ENCODE measurements around the gene DLEU7.

Gene DLEU7

DNA sequence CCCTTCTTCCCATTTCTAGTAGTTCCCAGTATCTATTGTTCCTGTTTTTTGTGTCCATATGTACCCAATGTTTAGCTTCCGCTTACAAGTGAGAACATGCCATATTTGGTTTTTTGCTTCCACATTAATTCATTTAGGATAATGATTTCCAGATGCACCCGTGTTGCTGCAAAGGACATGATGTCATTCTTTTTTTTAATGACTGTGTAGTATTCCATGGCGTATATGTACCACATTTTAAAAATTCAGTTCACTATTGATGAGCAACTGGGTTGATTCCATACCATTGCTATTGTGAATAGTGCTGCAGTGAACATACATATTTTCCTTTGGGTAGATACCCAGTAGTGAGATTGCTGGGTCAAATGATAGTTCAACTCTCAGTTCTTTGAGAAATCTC is 50.5 kb downstream of the DLEU7 start:
- no peak for DNase-seq (ENCODE audit: low spot score)

DNA sequence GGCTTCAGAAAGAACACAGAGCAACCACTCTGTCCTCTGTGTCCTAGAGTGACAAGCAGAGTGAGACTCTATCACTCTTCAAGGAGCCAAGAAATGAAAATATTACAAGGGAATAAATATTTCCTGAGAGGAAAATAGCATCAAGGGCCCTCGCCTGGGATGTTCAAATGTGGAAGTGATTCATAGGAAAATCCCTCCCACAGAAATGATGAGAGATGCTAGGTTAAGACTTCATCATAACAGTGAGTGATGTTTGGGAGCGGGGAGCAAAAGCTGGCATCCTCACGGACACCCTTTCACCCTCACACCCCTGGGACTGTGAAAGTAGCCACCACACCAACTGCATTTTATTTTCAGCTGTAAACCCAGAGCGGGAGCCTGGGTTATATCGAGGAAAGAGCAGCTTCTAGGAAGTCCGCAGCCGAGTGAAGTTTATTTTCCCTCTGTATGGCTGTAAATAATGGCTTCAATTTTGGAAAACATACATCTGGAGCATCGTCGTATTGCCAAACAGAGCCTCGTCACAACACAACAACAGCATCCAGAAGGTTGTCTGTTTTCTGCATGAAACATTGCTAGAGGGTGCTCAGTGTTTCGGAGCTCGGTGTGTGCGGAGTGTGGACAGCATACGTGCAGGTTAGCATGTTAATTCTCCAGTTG is 54.8 kb downstream of the DLEU7 start:
- DNase-seq (ENCODE audit: low spot score): no peak

- no peak for DNase-seq (ENCODE audit: low spot score)
These were observed 55.9 kb downstream of the DLEU7 start for GRCh38 chr13:50787316-50788195.

DNA sequence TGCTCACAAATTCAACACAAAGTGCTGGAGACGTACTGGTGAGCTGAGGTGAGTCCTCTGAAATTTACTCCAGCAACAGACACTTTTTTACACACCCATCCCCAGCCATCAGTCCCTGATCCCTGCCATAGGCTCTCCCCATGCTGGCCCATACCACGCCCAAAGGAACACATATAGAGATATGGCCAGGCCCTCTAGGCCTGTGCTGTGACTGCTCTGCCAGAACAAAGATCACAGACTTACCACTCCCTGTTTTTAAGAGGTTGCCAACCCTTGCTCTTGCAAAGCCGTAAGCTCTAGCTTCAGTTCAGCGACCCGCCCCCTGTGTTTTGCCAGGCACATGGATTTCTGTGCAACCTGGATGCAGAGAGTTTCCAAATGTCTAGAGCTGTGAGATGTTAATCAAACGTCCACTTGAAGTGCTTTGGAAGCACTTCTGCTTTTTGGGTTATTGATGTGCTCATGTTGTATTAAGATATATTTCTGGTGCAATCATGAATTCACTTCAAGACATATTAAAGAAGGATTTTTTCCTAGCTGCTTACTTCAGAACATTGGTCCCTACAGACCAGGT is 59.7 kb downstream of the DLEU7 start:
- DNase-seq (ENCODE audit: low spot score): no peak

DNA sequence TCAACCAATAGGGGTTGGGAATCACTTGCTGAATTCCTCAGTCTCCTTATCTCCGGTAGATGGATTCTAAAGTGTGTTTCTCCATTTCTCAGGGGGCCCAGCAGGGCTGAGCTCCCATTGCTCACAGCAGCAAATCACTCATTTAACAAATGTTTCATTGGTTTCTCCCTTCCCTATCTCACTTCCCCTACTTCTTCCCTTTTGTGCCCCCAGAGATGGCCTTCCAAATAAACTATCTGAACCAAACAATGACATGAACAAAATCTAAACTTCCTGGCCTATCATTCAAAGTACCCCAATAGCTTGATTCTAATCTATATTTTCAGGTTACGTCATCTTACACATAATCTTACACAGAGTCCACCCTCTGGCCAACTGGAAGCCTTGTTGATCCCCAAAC is 60.4 kb downstream of the DLEU7 start:
- DNase-seq (ENCODE audit: low spot score): no peak

DNA sequence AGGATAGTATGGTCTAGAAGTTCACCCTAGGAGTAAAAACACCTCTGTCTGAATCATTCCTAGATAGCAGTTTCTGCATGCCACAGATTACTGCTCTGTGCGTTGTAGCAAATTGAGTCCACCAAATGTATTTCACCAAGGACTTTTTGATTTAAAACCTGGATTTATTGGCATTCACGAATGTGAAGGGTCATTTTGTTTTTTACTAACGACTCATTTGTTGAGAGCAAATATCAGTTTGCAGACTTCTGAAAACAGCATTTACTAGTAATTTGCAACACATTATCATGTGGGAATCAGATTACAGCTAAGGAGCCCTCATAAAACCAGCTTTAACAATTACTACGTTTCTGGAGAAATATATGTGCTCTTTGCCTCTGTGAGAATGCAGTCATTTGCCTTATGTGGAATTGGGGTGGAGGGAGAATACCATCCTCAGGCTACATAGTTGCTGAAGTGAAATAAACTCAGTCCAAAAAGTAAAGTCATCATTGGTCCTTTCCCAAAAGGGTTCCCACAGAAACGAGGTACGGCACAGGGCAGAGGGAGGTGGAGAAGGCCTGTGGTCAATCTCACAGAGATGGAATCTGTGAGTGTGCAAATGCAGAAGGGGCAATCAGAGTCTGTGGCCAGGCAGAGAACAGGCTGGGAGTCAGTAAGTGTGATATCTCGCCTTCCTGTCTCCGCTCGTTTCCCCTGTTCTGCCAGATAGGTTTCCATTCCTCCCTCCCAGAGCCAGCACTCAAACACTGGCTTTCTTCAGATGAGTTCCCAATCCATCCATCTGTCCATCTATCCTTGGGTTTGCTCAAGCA is 63.1 kb downstream of the DLEU7 start:
- no peak for DNase-seq (ENCODE audit: low spot score)

DNA sequence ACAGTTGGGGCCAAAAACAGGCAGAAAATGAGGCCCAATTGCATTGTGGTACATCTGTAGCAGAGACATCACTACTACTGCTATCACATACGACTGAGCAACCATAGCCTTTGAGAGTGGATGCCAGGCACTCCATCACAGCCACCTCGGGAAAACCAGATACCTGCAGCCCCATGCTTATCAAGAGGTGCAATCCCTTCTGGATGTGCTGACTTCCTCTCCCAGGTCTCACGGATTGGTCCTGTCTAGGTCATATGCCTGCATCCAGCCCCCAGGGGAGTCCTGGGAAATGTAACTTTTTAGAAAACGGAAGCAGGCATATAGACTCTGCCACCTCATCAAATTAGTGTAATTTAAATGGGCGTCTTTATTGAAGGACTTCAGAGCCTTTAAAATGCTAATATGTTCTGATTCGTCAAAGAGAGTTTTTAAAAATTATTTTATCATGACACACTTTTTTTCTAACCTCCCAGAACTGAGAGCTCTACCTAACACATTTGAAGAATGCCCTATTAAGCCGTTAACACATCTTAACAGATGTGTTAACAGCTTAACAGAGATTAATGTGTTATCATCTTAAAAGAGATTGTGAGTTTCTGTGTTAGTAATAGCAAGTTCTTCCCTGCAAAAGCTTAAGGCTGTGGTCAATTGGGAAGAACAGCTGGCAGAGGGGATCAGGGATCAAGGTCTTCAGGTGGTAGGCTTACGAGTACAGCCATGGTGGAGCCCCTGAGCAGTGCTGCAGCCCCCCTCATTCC is 63.9 kb downstream of the DLEU7 start:
- no peak for DNase-seq (ENCODE audit: low spot score)

Measured in Ammon's horn (tissue), 1 donor.